22Rv1 (cell line): ENCODE data around the gene SLC66A2.

Experiments
- ZFX ChIP-seq: fragments of 450-650 bp; IDR thresholded peaks from 2 replicates; pipeline ENCODE4 v1.6.1; 2017; ENCODE audit warnings: antibody characterized with exemption, borderline replicate concordance
- TF ChIP-seq, protein P1 (sequence below): fragments of 450-650 bp; IDR thresholded peaks from 2 replicates; pipeline ENCODE4 v1.5.1; 2017; ENCODE audit warnings: mild to moderate bottlenecking

- TF ChIP-seq, protein P1, sequence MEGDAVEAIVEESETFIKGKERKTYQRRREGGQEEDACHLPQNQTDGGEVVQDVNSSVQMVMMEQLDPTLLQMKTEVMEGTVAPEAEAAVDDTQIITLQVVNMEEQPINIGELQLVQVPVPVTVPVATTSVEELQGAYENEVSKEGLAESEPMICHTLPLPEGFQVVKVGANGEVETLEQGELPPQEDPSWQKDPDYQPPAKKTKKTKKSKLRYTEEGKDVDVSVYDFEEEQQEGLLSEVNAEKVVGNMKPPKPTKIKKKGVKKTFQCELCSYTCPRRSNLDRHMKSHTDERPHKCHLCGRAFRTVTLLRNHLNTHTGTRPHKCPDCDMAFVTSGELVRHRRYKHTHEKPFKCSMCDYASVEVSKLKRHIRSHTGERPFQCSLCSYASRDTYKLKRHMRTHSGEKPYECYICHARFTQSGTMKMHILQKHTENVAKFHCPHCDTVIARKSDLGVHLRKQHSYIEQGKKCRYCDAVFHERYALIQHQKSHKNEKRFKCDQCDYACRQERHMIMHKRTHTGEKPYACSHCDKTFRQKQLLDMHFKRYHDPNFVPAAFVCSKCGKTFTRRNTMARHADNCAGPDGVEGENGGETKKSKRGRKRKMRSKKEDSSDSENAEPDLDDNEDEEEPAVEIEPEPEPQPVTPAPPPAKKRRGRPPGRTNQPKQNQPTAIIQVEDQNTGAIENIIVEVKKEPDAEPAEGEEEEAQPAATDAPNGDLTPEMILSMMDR: no peak
- no peak for TF ChIP-seq ZFX
Observed at GRCh38 chr18:79899609-79900445, 51.6 kb downstream of the SLC66A2 start.
